HepG2 (cell line): ENCODE measurements around the gene CCDC57. TPM values are rescaled to one million over a fixed set of nuclear protein-coding genes. Genes with fewer than 3 reads are reported as not detected.

ENCODE experiments used
- AGO2 ChIP-seq: fragments of 200-400 bp; formaldehyde crosslinking; optimal IDR thresholded peaks from 2 replicates; pipeline ENCODE3; 2017; ENCODE audit warnings: mild to moderate bottlenecking, low read depth, low read length, moderate library complexity
- HNRNPLL ChIP-seq: fragments of 200-400 bp; formaldehyde crosslinking; IDR thresholded peaks from 2 replicates; pipeline ENCODE4 v1.6.1; 2017; ENCODE audit warnings: mild to moderate bottlenecking, low read depth, low read length; ENCODE audit not compliant: poor library complexity, severe bottlenecking
- MAFK ChIP-seq, 2 experiments: IDR thresholded peaks in 1 of 2; conservative IDR thresholded peaks in 1 of 2; 2 replicates each; pipeline ENCODE4 v1.6.1; 2011; ENCODE audit warnings: improper control_type of control experiment in 2 of 2, low read length in 2 of 2
- PCBP1 ChIP-seq: fragments of 200-400 bp; formaldehyde crosslinking; IDR thresholded peaks from 2 replicates; pipeline ENCODE4 v1.6.1; 2017; ENCODE audit warnings: mild to moderate bottlenecking, low read depth, low read length, borderline replicate concordance
- PHF21A ChIP-seq: sonication (generic); formaldehyde crosslinking; IDR thresholded peaks from 2 replicates; pipeline ENCODE4 v1.5.0; 2020; ENCODE audit warnings: mild to moderate bottlenecking, missing genetic modification reagents
- RBM22 ChIP-seq: fragments of 200-400 bp; formaldehyde crosslinking; optimal IDR thresholded peaks from 2 replicates; pipeline ENCODE3; 2017; ENCODE audit warnings: mild to moderate bottlenecking, low read length, moderate library complexity
- SRSF9 ChIP-seq: fragments of 200-400 bp; formaldehyde crosslinking; IDR thresholded peaks from 2 replicates; pipeline ENCODE4 v1.6.1; 2018; ENCODE audit warnings: borderline replicate concordance, mild to moderate bottlenecking, low read depth, low read length; ENCODE audit not compliant: insufficient read depth, poor library complexity, severe bottlenecking
- ZNF143 ChIP-seq: sonication (generic); formaldehyde crosslinking; IDR thresholded peaks from 2 replicates; pipeline ENCODE4 v1.4.0; 2020; ENCODE audit warnings: missing genetic modification reagents
- ZNF253 ChIP-seq: sonication (generic); formaldehyde crosslinking; IDR thresholded peaks from 2 replicates; pipeline ENCODE4 v1.8.0; 2022; ENCODE audit warnings: mild to moderate bottlenecking, missing genetic modification reagents, borderline replicate concordance
- ZNF326 ChIP-seq: sonication (generic); formaldehyde crosslinking; IDR thresholded peaks from 2 replicates; pipeline ENCODE4 v1.4.0; 2020; ENCODE audit warnings: missing genetic modification reagents, borderline replicate concordance
- ZNF333 ChIP-seq: sonication (generic); formaldehyde crosslinking; IDR thresholded peaks from 2 replicates; pipeline ENCODE4 v1.4.0; 2020; ENCODE audit warnings: mild to moderate bottlenecking, missing genetic modification reagents, borderline replicate concordance
- ZNF567 ChIP-seq: sonication (generic); formaldehyde crosslinking; IDR thresholded peaks from 2 replicates; pipeline ENCODE4 v1.8.1; 2023; ENCODE audit warnings: mild to moderate bottlenecking, missing genetic modification reagents, borderline replicate concordance
- ZNF577 ChIP-seq: sonication (generic); formaldehyde crosslinking; IDR thresholded peaks from 2 replicates; pipeline ENCODE4 v1.4.0; 2020; ENCODE audit warnings: mild to moderate bottlenecking, low read depth, missing genetic modification reagents, borderline replicate concordance
- ZNF652 ChIP-seq: IDR thresholded peaks from 2 replicates; pipeline ENCODE4 v1.6.1; 2016; ENCODE audit warnings: low read depth, borderline replicate concordance
- ZNF768 ChIP-seq: sonication (generic); formaldehyde crosslinking; IDR thresholded peaks from 2 replicates; pipeline ENCODE4 v1.4.0; 2020; ENCODE audit warnings: missing genetic modification reagents
- ZNF782 ChIP-seq: sonication (generic); formaldehyde crosslinking; IDR thresholded peaks from 2 replicates; pipeline ENCODE4 v1.4.0; 2020; ENCODE audit warnings: missing genetic modification reagents, mild to moderate bottlenecking, borderline replicate concordance
- polyA plus RNA-seq, 8 experiments: library from polyadenylated mRNA; depleted of rRNA in 3 of 8; stranded (reverse) in 7 of 8; unstranded in 1 of 8; fragments of >200 nt; fragmentation: Illumina TruSeq in 4 of 8; extraction: Trizol in 4 of 8; gene quantifications; 2 replicates each; pipeline versions ENCODE4 v1.2.1 to v1.2.3, GENCODE V29; 2011 to 2016; ENCODE audit warnings: low read depth in 4 of 8, missing spikeins in 1 of 8, mixed read lengths in 1 of 8; ENCODE audit not compliant: insufficient read depth in 1 of 8
- total RNA-seq, 5 experiments: library from RNA; depleted of rRNA; stranded (reverse); fragments of >200 nt; fragmentation: Illumina TruSeq; extraction: Trizol; gene quantifications; 2 replicates each; pipeline ENCODE4 v1.2.3, GENCODE V29; 2016; ENCODE audit warnings: low read depth in 1 of 5
- TF ChIP-seq, protein P1 (sequence below): sonication (generic); formaldehyde crosslinking; IDR thresholded peaks from 2 replicates; pipeline ENCODE4 v1.4.0; 2020; ENCODE audit warnings: mild to moderate bottlenecking, missing genetic modification reagents
- TF ChIP-seq, protein P2 (sequence below): sonication (generic); formaldehyde crosslinking; IDR thresholded peaks from 2 replicates; pipeline ENCODE4 v1.4.0; 2020; ENCODE audit warnings: mild to moderate bottlenecking, missing genetic modification reagents
- TF ChIP-seq, protein P3 (sequence below), 2 experiments: fragments of 450-650 bp in 1 of 2; sonication (generic) in 1 of 2; formaldehyde crosslinking; IDR thresholded peaks; 2 replicates each; pipeline versions ENCODE4 v1.5.0 to v1.8.0; 2020 to 2022; ENCODE audit warnings: mild to moderate bottlenecking in 1 of 2, missing genetic modification reagents in 1 of 2

Gene CCDC57
- total and polyA plus RNA-seq, 2 of the 13 experiments (the other 11 are each of a cell fraction or from before 2014, with no cell fraction given), result 59.3 to 59.9 TPM

DNA sequence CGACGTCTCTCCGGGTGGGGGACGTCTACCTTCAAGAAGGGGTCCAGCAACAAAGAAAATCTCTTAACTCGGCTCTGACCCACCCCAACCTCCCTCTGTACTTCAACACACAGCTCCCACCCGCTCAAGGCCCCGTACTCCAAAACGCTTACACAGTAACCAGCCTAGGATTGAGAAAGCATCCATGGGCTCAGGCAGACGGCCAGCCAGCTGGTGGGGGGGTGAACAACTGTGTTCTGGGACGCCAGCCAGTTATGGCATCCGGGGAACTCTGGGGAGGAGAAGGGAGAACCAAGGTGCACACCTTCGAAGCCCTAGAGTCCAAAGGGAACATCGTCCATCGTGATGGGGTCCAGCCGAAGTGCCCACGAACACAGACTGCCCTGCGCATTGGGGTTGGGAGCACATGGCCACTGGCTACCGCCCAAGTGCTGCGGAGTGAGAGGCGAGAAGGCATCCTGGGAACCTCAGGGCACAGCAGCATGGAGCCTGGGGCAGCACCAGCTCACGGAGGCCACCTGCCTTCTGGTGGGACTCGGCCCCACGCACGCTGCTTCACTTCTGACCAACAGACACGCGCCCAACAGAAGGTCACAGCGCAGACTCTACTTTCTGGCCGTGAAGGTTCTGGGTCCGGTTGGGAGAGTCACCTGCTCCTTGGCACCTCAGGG is 30.5 kb upstream of the CCDC57 start (continued):
- TF ChIP-seq, protein P1, sequence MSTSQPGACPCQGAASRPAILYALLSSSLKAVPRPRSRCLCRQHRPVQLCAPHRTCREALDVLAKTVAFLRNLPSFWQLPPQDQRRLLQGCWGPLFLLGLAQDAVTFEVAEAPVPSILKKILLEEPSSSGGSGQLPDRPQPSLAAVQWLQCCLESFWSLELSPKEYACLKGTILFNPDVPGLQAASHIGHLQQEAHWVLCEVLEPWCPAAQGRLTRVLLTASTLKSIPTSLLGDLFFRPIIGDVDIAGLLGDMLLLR (CRISPR knock-in tag), result peak; percentile 73
- TF ChIP-seq PHF21A (0 out of 2 replicates have a peak, but pooled peaks have one; percentile 53), ZNF652 (0 out of 2 replicates have a peak, but pooled peaks have one; percentile 8), PCBP1 (peak; percentile 80; the same call in 1 of the 2 replicates), ZNF782 (CRISPR knock-in tag) (peak; percentile 76; the same call in 1 of the 2 replicates), HNRNPLL (peak; percentile 20), RBM22 (peak; percentile 99), ZNF768 (0 out of 2 replicates have a peak, but pooled peaks have one; percentile 36), ZNF253 (CRISPR knock-in tag) (0 out of 2 replicates have a peak, but pooled peaks have one; percentile 1), ZNF326 (CRISPR knock-in tag) (peak; percentile 90; the same call in 1 of the 2 replicates), ZNF333 (CRISPR knock-in tag) (peak; percentile 59; the same call in 1 of the 2 replicates), ZNF577 (CRISPR knock-in tag) (no peak), ZNF567 (CRISPR knock-in tag) (peak; percentile 58; the same call in 1 of the 2 replicates), ZNF143 (CRISPR knock-in tag) (peak; percentile 48), AGO2 (peak; percentile 98), MAFK (conservative IDR thresholded peaks at IDR 0.05 in 1 of 2, IDR thresholded peaks at IDR 0.05 in 1 of 2; ENCODE audit: low read length in 2 of 2) (no peak), SRSF9 (no peak)
- TF ChIP-seq, protein P2, sequence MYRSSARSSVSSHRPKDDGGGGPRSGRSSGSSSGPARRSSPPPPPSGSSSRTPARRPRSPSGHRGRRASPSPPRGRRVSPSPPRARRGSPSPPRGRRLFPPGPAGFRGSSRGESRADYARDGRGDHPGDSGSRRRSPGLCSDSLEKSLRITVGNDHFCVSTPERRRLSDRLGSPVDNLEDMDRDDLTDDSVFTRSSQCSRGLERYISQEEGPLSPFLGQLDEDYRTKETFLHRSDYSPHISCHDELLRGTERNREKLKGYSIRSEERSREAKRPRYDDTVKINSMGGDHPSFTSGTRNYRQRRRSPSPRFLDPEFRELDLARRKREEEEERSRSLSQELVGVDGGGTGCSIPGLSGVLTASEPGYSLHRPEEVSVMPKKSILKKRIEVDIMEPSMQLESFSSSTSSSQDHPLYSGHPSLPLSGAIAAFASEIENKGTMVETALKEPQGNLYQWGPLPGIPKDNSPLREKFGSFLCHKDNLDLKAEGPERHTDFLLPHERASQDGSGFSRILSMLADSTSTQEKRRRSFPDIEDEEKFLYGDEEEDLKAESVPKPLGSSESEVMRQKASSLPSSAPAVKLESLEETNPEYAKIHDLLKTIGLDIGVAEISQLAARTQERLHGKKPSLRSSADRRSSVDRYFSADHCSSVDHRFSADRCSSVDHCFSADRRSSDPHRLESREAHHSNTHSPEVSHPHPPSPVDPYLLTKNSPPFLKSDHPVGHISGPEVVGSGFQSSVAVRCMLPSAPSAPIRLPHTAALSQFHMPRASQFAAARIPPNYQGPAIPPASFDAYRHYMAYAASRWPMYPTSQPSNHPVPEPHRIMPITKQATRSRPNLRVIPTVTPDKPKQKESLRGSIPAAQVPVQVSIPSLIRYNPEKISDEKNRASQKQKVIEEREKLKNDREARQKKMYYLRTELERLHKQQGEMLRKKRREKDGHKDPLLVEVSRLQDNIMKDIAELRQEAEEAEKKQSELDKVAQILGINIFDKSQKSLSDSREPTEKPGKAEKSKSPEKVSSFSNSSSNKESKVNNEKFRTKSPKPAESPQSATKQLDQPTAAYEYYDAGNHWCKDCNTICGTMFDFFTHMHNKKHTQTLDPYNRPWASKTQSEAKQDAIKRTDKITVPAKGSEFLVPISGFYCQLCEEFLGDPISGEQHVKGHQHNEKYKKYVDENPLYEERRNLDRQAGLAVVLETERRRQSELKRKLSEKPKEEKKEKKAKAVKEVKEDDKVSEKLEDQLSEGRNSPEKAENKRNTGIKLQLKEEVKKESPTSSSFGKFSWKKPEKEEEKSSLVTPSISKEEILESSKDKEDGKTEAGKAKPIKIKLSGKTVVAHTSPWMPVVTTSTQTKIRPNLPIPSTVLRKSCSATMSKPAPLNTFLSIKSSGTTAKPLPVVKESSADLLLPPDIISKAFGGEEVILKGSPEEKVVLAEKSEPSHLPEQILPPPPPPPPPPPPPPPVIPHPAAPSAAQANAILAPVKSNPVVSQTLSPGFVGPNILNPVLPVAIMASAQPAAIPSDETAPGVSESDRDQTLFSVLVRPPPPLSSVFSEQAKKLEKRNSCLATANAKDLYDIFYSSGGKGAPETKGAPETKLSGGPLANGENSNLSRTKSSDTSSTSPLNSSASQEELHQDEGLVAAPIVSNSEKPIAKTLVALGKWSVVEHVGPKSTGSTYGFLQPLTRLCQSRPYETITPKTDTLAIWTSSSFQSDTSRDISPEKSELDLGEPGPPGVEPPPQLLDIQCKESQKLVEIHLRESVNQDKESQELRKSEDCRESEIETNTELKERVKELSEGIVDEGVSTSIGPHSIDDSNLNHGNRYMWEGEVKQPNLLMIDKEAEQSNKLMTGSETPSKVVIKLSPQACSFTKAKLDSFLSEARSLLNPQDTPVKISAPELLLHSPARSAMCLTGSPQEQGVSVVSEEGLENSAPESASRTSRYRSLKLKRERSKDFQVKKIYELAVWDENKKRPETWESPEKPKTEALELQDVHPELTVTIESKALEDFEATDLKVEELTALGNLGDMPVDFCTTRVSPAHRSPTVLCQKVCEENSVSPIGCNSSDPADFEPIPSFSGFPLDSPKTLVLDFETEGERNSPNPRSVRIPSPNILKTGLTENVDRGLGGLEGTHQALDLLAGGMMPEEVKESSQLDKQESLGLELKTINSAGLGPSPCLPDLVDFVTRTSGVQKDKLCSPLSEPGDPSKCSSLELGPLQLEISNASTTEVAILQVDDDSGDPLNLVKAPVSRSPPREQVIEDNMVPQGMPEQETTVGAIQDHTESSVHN (CRISPR knock-in tag), result peak; percentile 93; the same call in 1 of the 2 replicates
- TF ChIP-seq, protein P3, sequence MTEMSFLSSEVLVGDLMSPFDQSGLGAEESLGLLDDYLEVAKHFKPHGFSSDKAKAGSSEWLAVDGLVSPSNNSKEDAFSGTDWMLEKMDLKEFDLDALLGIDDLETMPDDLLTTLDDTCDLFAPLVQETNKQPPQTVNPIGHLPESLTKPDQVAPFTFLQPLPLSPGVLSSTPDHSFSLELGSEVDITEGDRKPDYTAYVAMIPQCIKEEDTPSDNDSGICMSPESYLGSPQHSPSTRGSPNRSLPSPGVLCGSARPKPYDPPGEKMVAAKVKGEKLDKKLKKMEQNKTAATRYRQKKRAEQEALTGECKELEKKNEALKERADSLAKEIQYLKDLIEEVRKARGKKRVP (CRISPR knock-in tag; IDR thresholded peaks at IDR 0.05), result no peak
